HUDEP-2 (cell line): ENCODE data around the gene GAREM1.
"Not testable (repeated sequence)": the region's sequence is repeated elsewhere in the genome, so short reads cannot be mapped to it uniquely, and the experiment has no call there.

Experiments used
- DNase-seq, 76 experiments: peaks; one replicate each; lab custom pipeline; 2025; ENCODE audit not compliant: unreplicated experiment in 76 of 76; lab: John Stamatoyannopoulos, UW

Gene GAREM1

DNA sequence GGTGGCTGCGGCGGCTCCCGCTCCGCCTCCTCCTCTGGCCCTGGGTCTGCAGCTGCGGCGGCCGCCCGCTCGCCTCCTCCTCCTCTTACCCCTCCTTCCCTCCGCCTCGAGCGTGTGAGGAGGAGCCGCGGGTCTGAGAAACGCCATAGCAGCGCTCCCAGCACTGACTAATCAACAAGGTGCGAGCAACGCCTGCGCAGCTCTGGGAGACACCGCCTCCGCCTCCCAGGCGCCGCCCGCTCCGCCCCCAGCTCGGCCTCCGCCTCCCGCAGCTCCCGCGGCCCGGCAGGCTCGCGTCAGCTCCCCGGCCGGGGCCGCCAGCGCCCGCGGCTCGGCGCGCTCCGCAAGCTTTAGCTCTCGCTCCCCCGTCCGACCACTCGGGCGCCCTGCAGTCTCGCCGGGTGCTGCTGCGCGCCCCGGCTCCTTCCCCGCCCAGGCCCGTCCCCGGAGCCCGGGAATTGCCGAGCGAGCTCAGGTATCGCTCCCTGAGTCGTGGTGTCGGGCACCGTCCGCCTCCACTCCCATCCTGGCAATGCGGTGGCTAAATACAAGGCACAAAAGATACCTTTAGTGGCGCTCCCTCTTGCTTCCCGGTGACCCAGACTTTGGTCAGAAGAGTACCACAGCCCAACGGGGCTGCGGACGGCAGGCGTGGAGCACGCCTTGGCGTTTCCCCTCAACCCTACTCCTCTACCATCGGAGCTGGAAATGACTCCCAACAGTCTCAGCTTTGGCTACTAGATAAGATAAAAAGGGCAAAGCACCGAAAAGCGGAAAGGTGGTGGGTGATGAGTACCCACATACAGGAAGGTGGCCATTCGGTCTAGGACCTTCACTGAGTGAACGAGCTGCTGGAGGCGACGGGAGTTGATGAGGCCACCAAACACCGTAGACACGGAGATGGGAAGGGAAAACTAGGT is at the start of gene GAREM1:
TSS of gene GAREM1 (minus strand) at position 169 of the 920 bp plus-strand sequence. CDS start 454 bp downstream, outside the sequence.
- DNase-seq: peak in 75 of 76 experiments; percentile 6 to 94 (median 78)

DNA sequence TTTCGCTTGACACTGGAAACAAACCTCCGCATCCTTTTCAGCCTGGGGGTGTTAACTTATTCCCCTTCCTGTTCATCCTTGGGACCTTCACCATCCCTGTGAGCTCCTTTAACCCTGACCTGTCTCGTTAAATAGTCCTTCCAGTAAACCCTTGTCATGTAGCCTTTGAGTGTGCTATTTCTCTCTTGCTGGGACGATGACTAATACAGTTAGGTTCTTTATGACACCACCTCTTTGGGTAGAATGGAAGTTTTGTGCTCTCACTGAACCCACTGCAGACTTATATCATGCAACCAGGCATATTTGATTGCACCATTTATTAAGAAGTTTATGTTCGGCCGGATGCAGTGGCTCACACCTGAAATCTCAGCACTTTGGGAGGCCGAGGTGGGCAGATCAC is 40.5 kb upstream of the GAREM1 start:
- no peak for DNase-seq

DNA sequence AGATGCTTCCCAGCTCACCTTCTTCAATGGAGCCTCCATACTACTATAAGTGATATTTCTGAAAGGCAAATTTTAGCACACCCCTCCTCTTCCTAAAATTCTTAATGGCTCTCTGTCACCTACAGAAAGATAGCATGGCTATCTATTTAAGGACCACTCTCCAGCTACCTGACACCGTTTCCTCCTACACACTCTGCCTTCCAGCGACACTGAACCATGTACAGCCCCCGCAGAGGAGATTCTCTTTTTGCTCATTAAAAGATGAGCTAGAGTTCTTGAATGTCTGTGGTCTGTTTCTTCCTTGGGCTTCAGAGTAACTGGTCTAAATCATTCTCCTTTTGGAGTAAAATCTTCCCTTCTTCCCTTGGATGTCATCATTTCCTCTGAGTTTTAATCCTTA is 38.4 kb upstream of the GAREM1 start:
- DNase-seq: no peak

DNA sequence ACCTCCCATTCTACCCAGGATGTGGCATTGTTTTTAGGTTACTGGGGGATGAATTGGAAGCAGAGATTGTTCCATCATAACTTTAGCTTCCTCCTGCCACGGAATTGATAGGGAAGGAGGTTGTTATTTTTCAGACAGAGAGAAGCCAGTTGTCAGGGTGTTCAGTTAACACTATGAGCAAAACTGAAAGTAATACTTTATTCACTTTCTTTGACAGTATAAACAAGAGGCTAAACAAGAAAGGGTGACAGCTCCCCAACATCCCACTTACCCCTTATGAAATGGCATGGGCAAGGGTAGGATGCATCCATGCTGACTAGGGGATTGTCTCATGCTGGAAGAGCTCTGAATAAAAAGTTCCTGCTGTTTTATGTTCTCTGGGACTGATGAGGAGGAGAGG is 36.4 kb upstream of the GAREM1 start:
- DNase-seq: no peak

DNA sequence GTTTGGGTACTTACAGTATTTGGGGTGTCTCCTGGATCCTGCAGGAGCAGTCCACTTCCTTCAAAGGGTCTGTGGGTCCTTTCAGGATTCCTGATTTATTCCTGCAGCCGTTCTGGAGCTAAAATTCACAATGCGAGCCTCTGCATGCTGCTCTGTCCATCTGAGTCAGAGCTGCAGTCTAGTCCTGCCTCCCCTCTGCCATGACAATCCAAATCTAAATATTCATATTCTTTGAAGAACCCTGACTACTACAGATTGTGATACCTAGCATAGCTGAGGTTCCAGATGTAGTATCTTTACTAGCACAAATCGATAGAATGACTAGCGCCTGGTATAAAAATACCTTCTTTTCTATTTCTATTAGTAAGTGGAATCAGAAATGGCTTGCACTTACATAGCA is 31.3 kb upstream of the GAREM1 start:
- DNase-seq: no peak

DNA sequence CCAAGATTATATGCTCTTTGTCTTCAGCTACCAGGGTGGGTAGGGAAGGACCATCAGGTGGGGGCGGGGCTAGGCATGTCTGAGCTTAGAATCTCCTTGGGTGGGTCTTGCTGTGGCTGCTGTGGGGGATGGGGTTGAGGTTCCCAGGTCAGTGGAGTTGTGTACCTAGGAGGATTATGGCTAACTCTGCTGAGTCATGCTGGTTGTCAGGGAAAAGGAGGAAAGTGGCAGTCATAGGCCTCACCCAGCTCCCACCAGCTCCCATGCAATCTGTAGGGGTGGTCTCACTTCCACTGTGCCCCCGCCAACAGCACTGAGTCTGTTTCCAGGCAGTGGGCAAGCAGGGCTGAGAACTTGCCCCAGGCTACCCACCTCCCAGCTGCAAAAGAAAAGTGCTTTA is 30.6 kb upstream of the GAREM1 start:
- not testable (repeated sequence) for DNase-seq

DNA sequence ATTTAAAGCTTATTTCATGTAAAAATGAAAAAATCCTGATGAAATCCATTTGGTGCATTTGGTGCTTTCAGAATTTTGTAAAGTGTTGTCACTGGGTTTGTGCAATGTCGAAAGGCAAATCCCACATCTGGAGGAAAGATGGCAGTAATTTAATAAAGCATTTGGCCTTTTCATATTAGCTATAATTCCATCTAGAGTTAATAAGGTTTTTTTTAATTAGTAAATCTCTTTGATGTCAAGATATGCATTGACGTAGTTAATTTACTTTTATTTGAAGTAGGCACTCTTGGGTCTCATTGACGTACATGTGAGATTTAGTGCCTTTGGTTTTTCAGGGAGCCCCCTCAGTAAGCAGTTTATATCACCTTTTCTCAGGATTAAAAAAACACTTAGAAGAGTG is 12.3 kb upstream of the GAREM1 start:
- no peak for DNase-seq

DNA sequence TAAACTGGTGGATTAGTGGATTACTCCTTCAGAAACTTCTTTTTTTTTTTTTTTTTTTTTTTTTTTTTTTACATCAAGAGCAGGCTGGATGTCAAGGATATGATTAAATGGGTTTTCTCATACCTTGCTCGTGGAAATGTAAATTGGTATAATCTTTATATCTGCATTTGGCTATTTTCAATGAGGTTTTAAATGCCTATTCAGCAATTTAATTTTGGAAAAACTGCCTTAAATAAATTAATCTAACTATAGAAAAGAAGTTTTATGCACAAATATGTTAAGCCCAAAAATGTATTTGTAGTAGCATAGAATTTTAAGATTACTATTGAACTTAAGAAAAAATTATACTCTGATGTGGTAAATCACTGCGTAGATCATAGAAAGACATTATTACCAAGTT is 11.4 kb upstream of the GAREM1 start:
- no peak for DNase-seq

DNA sequence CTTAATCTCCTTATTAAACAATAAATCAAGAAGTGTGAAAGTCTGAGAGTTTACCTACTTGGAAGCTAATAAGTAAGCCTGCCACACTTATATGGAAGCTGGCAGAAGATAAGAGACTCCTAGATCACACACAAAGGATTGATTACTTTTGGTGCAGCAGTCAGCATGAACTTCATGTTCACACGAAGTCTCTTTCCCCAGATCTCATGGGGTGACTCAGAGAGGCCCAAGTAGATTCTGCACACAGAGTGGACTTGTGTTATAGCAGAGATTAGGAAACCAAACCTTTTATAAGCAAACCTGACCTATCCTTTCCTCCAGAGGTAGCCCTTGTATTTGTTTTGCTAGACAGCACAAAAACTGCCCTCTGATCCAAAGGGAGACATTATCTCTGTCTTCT is 9.9 kb upstream of the GAREM1 start:
- DNase-seq: no peak

DNA sequence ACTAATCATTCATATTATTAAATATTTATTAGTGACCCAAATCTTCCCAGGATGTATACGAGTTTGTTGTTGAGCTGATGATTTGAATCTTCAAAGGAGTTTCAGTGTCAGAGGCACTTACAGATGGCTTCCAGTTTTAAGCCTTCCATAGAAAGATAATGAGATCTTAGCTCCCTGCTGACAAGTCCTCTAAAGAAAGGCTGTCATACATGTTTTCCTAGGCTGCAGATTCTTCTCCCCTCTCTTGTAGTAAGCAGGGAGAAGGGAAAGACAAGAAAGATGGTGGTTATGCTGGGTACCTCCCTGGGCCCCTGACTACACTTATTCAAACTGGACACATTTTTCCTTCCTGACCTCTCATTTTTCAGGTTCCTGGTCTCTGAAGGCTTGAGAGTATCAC is 8.1 kb upstream of the GAREM1 start:
- no peak for DNase-seq

DNA sequence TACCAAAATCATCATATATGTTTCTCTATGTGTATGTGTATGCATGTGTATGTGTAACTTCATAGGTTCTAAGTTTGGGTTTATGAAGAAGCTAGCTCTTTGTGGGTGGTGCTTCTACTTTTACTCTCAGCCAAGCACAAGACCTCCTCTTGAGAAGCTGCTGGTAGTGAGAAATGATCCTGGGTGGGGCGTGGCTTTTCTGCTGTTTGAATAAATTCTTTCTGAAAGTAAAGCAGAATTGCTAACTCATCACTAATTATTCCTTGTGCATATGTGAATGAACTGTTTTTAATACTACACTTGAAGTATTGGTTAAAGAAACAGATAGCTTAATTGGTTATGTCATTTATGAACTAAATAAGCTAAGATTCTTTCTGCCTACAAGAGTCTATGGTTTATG is 7.6 kb upstream of the GAREM1 start:
- DNase-seq: no peak

DNA sequence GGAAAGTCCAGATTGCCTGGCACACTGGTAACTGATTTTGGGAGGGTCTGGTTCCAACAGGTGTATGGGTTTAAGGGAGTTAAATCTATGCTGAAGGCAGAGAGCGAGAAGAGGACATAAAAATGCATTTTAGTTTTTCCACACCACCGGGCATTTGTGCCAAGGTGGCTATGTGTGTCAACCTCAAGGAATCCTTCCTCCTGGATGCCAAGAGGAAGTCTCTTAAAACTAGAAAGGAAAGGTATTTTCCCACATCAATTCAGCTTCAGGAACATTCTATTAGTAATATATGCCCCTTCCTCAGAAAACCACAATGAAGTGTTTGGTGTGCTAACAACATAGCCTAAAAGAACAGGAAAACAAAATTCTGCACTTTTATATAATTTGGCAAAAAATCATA is 5.4 kb upstream of the GAREM1 start:
- no peak for DNase-seq

DNA sequence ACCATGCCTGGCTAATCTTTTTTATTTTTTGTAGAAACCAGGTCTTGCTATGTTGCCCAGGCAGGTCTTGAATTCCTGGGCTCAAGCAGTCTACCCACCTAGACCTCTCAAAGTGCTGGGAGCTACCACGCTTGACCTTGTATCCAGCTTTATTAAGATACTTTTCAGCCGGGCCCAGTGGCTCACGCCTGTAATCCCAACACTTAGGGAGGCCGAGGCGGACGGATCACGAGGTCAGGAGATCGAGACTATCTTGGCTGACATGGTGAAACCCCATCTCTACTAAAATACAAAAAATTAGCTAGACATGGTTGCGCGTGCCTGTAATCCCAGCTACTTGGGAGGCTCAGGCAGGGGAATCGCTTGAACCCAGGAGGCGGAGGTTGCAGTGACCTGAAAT is 4.4 kb upstream of the GAREM1 start:
- not testable (repeated sequence) for DNase-seq

DNA sequence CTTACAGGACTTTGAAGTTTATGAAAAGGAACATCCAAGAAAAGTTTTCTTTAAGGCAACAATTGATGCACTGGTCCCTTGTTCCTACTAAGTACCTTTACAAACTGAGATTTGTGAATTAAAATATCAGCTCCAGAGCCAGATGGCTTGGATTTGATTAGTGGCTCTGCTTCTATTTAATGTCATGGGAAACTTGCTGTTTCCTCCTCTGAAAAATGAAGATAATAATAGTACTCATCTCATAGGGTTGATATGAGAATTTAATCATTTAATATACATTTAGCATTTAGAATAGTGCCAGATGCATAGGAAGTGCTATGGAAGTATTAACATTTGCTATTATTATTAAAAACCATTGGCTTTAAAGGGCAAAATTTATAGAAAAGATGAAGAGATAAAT is 2.6 kb upstream of the GAREM1 start:
- DNase-seq: no peak

DNA sequence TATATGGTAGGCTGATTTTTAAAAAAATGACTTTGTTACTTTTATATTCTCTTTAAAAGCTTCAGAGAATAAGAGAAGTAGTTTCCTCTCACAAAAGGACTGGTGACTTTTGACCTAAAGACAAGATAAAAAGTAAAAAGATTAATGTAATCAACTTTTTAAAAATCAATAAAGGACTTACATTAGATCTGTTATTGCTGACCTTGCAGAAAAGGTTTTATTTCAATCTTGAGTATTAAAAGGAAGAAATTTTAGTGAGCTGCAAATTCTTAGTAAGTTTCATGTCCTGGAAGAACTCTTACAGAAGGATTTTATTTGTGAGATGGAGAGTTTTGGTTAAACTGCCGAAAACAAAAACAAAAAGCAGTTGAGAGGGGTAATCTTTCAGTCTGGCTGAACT is 2.2 kb upstream of the GAREM1 start:
- no peak for DNase-seq

DNA sequence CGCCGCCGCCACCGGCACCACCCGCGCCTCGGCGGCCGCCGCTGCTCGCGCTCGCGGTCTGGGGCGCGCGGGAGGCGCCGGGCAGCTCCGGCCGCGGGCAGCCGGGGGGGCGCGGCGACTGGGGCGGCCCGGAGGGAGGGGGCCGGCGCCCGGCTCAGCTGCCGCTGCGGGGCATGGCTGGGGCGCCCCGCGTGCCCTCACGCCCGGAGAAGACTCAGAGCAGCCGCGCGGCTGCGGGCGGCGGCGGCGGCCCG is 295 bp downstream of the GAREM1 start:
- DNase-seq: no peak

DNA sequence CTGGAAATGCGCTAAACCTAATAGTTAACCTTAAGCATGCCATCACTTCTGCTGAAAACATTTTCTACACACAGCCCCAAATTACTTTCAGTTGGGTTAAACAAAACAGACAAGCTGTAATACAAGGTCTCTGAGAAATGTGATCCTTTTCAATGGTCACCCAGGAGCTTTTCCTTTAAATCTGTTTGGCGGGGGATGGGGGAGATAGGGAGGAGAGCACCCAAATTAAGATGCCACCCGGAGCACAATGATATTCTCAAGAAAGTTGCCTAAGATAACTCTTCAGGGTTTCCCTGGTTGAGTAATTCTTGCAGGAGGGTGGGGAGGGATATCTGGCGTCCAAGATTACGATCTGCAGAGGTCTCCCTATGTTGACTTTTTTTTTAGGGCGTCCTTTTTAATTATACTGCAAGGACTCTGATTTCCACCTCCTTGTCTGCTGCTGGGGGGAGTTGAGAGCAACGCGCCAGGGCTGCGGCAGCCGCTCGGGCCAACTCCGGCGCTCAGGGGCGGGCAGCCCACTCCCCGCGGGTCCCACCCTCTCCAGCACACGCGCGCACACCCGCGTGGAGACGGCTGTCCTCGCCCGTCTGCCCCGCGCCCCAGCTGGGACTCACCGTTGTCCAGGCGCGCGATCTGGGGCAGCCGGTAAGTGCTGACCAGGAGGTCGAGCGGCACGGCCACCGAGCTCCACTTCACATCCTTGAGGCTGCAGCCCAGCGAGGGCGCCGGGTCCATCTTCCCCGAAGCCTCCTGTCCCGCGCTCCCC is 807 bp downstream of the GAREM1 start:
- no peak for DNase-seq

DNA sequence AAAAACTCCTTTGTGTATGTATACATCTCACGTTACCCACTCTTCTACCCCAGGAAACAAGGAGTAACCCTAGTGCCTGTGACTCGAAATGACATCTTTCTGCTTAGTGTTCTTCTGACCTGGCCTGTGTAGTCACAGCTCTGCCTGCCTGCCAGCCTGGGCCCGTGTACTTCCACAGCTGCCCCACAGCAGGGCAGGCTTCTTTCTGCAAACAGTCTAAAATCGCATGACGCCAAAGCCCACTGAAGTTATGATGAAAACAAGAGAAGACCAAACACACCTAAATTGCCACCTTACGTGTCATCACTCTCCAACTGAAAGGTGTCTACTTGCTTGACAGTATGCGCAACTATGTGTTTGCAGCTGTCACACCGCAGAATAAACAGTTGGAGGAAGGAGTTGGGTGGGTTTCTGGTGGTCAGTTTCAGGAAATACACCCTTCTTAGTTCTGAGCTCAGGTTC is 1.5 kb downstream of the GAREM1 start:
- DNase-seq: no peak

DNA sequence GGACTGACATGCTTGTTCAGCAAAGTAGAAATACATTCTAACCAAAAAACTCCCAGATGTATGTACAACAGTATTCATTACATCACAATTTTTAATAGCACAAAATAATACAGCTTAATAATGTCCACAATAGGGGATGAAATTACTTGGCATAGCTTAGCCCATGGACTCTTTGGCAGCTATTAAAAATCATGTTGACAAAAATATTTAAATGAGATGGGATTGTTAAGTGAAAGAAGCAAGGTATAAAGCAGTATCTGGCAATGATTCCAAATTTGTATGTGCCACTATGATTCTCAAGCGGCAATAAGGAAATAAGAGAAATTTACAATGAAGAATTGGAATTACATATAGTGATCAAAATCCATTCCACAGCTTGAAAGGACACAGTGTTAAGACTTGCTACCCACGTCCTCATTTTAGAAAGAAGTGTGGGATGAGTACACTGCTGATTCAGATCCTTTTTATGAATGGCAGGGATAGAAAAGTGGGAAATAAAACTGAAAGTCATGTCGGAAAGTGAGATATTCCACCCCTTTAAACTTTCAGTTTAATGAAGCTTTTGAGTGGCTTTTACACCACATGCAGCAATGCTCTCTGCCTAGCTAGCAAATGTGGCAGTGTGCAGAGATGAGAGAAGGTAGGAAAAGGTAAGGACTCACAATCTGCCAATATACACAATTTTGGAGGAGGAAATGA is 2.4 kb downstream of the GAREM1 start:
- DNase-seq: no peak

DNA sequence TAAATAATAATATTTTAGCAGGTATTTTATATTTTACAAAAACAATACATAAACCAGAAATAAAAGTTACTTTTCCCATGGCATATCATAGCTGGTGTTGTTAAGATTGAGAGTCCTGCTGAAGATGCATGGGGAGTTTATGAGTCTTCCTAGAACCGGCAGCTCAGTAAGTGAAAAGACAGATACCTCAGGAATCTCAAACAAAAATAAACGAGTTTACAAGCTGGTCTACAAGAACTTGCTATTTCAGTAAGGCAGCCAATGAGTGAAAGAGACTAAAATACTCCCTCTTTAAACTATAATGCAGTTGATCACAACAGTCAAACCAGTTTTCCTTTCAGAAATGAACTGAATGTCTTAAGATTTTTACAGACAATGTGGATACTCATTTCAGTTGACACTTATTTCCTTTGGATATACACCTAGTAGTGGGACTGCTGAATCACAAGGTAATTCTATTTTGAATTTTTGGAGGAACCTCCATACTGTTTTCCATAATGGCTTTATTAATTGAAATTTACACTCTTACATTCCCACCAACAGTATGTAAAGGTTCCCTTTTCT is 8.9 kb downstream of the GAREM1 start:
- DNase-seq: no peak

DNA sequence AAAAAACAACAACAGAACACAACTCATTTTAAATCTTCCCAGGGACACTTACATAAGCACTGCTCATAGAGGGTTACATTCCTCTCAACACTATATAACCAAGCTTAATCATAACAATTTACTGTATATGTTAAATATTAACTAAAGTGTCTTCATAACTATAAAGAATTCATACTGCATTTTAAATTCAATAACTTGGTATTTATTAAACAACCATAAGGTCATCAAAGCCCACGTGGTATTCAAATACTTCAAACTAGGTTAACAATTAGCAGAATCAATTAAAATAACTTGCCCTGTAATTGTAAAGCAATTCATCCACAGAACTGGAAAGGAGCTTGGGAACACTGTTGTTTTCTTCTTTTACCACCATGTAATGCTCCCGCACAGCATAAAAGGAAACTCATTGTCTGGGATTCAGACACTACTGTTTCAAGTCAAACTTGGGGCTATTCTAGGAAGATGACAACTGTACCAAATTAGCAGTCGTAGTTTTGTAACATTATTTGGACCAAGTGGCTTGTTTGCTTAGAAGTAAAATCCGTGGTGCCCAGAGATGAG is 10.4 kb downstream of the GAREM1 start:
- no peak for DNase-seq
